Ishikawa (cell line): ENCODE results near the gene FAM3C.

Experiments used
- CEBPB ChIP-seq: IDR thresholded peaks from 2 replicates; pipeline ENCODE4 v1.6.1; 2012
- CREB1 ChIP-seq: IDR thresholded peaks from 2 replicates; pipeline ENCODE4 v1.6.1; 2012; ENCODE audit warnings: low read depth
- EGR1 ChIP-seq: IDR thresholded peaks from 2 replicates; pipeline ENCODE4 v1.6.1; 2012
- EP300 ChIP-seq: IDR thresholded peaks from 2 replicates; pipeline ENCODE4 v1.6.1; 2012; ENCODE audit warnings: borderline replicate concordance
- FOXM1 ChIP-seq: IDR thresholded peaks from 2 replicates; pipeline ENCODE4 v1.6.1; 2012; ENCODE audit warnings: low read depth, borderline replicate concordance
- NFIC ChIP-seq: IDR thresholded peaks from 2 replicates; pipeline ENCODE4 v1.6.1; 2012
- RAD21 ChIP-seq: IDR thresholded peaks from 2 replicates; pipeline ENCODE4 v1.6.1; 2012; ENCODE audit warnings: low read depth
- TAF1 ChIP-seq: IDR thresholded peaks from 2 replicates; pipeline ENCODE4 v1.6.1; 2012; ENCODE audit warnings: low read depth, mild to moderate bottlenecking
- TCF12 ChIP-seq: IDR thresholded peaks from 2 replicates; pipeline ENCODE4 v1.6.1; 2012; ENCODE audit warnings: low read depth
- TEAD4 ChIP-seq: IDR thresholded peaks from 2 replicates; pipeline ENCODE4 v1.6.1; 2012
- USF1 ChIP-seq: IDR thresholded peaks from 2 replicates; pipeline ENCODE4 v1.6.1; 2012
- YY1 ChIP-seq: IDR thresholded peaks from 2 replicates; pipeline ENCODE4 v1.6.1; 2012; ENCODE audit warnings: low read depth
- ZBTB7A ChIP-seq: IDR thresholded peaks from 2 replicates; pipeline ENCODE4 v1.6.1; 2012; ENCODE audit warnings: low read depth
- TF ChIP-seq, protein P1 (sequence below): IDR thresholded peaks from 2 replicates; pipeline ENCODE4 v1.6.1; 2012
- TF ChIP-seq, protein P2 (sequence below): IDR thresholded peaks from 2 replicates; pipeline ENCODE4 v1.6.1; 2012; ENCODE audit warnings: low read depth, mild to moderate bottlenecking

Gene FAM3C

GRCh38 chr7:121327671-121328070 lies 68.4 kb downstream of the FAM3C start:
- no peak for TF ChIP-seq TCF12
- TF ChIP-seq, protein P1, sequence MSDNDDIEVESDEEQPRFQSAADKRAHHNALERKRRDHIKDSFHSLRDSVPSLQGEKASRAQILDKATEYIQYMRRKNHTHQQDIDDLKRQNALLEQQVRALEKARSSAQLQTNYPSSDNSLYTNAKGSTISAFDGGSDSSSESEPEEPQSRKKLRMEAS, result no peak
- TF ChIP-seq YY1, result no peak
- no peak for TF ChIP-seq TEAD4
- no peak for TF ChIP-seq EP300
- no peak for TF ChIP-seq FOXM1
- no peak for TF ChIP-seq TAF1
- no peak for TF ChIP-seq CREB1

DNA sequence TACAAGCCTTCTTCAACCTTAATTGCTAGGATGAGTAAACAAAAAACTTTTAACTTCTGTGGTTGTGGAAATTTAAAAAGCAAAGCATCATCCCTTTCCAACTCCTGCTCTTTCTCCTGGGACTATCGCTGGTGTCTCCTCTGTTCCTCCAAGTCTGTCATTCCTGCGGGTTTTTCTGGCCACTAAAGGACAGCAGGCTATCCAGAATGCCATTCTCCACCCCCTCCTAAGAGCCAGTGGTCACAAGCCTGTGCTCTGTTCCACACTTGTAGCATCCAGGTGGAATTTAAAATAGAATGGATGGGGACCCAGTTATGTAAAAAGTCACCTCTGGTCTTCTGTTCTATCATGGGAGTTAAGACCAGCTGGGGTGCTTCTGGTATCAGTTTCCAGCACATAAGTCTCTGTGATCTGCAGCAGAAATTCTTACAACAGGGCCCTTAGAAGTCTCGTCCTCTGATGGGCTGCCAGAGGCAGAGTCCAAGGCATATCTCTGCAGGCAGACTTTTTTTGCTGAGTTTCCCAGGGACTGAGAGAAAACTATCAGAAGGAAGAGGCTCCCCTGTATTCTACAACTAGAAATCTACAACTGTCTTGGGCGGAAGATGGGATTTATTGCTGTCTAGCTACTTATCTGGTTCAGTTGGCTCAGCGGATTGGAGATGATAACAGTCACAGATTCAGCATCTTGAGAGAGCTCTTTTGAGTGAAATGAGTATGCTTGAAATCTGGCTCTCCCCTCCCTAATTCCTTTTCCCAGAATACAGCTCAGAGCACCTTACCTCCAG lies 72.4 kb downstream of the FAM3C start:
- no peak for TF ChIP-seq TEAD4
- TF ChIP-seq TCF12, result no peak
- no peak for TF ChIP-seq CREB1
- no peak for TF ChIP-seq ZBTB7A
- TF ChIP-seq TAF1, result no peak
- TF ChIP-seq, protein P2, sequence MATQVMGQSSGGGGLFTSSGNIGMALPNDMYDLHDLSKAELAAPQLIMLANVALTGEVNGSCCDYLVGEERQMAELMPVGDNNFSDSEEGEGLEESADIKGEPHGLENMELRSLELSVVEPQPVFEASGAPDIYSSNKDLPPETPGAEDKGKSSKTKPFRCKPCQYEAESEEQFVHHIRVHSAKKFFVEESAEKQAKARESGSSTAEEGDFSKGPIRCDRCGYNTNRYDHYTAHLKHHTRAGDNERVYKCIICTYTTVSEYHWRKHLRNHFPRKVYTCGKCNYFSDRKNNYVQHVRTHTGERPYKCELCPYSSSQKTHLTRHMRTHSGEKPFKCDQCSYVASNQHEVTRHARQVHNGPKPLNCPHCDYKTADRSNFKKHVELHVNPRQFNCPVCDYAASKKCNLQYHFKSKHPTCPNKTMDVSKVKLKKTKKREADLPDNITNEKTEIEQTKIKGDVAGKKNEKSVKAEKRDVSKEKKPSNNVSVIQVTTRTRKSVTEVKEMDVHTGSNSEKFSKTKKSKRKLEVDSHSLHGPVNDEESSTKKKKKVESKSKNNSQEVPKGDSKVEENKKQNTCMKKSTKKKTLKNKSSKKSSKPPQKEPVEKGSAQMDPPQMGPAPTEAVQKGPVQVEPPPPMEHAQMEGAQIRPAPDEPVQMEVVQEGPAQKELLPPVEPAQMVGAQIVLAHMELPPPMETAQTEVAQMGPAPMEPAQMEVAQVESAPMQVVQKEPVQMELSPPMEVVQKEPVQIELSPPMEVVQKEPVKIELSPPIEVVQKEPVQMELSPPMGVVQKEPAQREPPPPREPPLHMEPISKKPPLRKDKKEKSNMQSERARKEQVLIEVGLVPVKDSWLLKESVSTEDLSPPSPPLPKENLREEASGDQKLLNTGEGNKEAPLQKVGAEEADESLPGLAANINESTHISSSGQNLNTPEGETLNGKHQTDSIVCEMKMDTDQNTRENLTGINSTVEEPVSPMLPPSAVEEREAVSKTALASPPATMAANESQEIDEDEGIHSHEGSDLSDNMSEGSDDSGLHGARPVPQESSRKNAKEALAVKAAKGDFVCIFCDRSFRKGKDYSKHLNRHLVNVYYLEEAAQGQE, result no peak

- TF ChIP-seq EGR1 (no peak), EP300 (no peak), TAF1 (no peak), FOXM1 (no peak), NFIC (no peak)
Observed at GRCh38 chr7:121322460-121322859, 73.6 kb downstream of the FAM3C start.

- TF ChIP-seq FOXM1 (no peak), CEBPB (0 out of 2 replicates have a peak, but pooled peaks have one; percentile 5), NFIC (peak; percentile 55; the same call in 1 of the 2 replicates), USF1 (0 out of 2 replicates have a peak, but pooled peaks have one; percentile 7)
- TF ChIP-seq, protein P1, result no peak; the same call in 1 of the 2 replicates
Observed at GRCh38 chr7:121313793-121314676, 82.1 kb downstream of the FAM3C start.

- TF ChIP-seq TEAD4 (peak; percentile 2; the same call in 1 of the 2 replicates), EP300 (no peak; the same call in 1 of the 2 replicates)
Observed at GRCh38 chr7:121313220-121313792, 82.8 kb downstream of the FAM3C start.

- TF ChIP-seq CEBPB (no peak), YY1 (no peak), TEAD4 (no peak), EGR1 (no peak), USF1 (no peak), CREB1 (no peak), NFIC (no peak), RAD21 (no peak), TAF1 (no peak), EP300 (no peak), FOXM1 (no peak)
- TF ChIP-seq, protein P1, result no peak
- TF ChIP-seq, protein P2, result no peak
Observed at GRCh38 chr7:121307021-121307574, 89.0 kb downstream of the FAM3C start.
